ENCODE measurements around the gene ERLIN1. TPM values are rescaled to one million over a fixed set of nuclear protein-coding genes. Genes with fewer than 3 reads are reported as not detected.
"Not testable (repeated sequence)": the region's sequence is repeated elsewhere in the genome, so short reads cannot be mapped to it uniquely, and the experiment has no call there.

The ERLIN1 gene
- polyA plus RNA-seq, 4 donors = 6.5 to 88.5 (median 19.0) TPM

GRCh38 chr10:100125335-100125734 is 60.5 kb downstream of the ERLIN1 start:
- H3K36me3 ChIP-seq (ENCODE audit: control insufficient read depth in 3 of 3, insufficient read depth in 2 of 3, low read depth in 1 of 3, low read length in 3 of 3); H3K27ac ChIP-seq (ENCODE audit: low read depth in 1 of 3, low read length in 2 of 3); H3K4me1 ChIP-seq (ENCODE audit: control insufficient read depth in 3 of 3, insufficient read depth in 2 of 3, low read depth in 1 of 3, low read length in 2 of 3); H3K27me3 ChIP-seq (ENCODE audit: control insufficient read depth in 3 of 3, insufficient read depth in 3 of 3, low read length in 3 of 3); DNase-seq; H3K4me3 ChIP-seq (ENCODE audit: low read depth in 1 of 3, low read length in 3 of 3); FAIRE-seq; H3K9me3 ChIP-seq (ENCODE audit: control insufficient read depth in 2 of 2, insufficient read depth in 1 of 2, low read depth in 1 of 2, low read length in 1 of 2): not testable (repeated sequence)
- 75 to 90% (median 76%) methylated on average over 2 of the region's 2 CpGs for WGBS, 3 donors

GRCh38 chr10:100124097-100124496 is 61.7 kb downstream of the ERLIN1 start:
- WGBS, 3 donors = 82 to 87% (median 85%) methylated on average over 4 of the region's 4 CpGs
- H3K36me3 ChIP-seq (ENCODE audit: control insufficient read depth in 3 of 3, insufficient read depth in 2 of 3, low read depth in 1 of 3, low read length in 3 of 3) = no peaks in the 10 kb centered on the region
- H3K4me1 ChIP-seq (ENCODE audit: control insufficient read depth in 3 of 3, insufficient read depth in 2 of 3, low read depth in 1 of 3, low read length in 2 of 3) = no peaks in the 10 kb centered on the region
- H3K27ac ChIP-seq (ENCODE audit: low read depth in 1 of 3, low read length in 2 of 3) = no peak overlapping the region
- no peak overlapping the region for H3K4me3 ChIP-seq (ENCODE audit: low read depth in 1 of 3, low read length in 3 of 3)
- no peak for FAIRE-seq
- H3K27me3 ChIP-seq (ENCODE audit: control insufficient read depth in 3 of 3, insufficient read depth in 3 of 3, low read length in 3 of 3) = peaks cover 0 to 3% (median 0%) of the 10 kb centered on the region in 3 donors
- no peak for DNase-seq
- no peaks in the 10 kb centered on the region for H3K9me3 ChIP-seq (ENCODE audit: control insufficient read depth in 2 of 2, insufficient read depth in 1 of 2, low read depth in 1 of 2, low read length in 1 of 2)

GRCh38 chr10:100122780-100123179 is 63.0 kb downstream of the ERLIN1 start:
- no peaks in the 10 kb centered on the region for H3K9me3 ChIP-seq (ENCODE audit: control insufficient read depth in 2 of 2, insufficient read depth in 1 of 2, low read depth in 1 of 2, low read length in 1 of 2)
- FAIRE-seq = no peak

GRCh38 chr10:100120550-100120949 is 65.3 kb downstream of the ERLIN1 start:
- Histone ChIP-seq H3K4me3 (ENCODE audit: low read depth in 1 of 3, low read length in 3 of 3) (no peak overlapping the region), H3K27me3 (ENCODE audit: control insufficient read depth in 3 of 3, insufficient read depth in 3 of 3, low read length in 3 of 3) (peaks cover 0 to 3% (median 1%) of the 10 kb centered on the region in 3 donors), H3K4me1 (ENCODE audit: control insufficient read depth in 3 of 3, insufficient read depth in 2 of 3, low read depth in 1 of 3, low read length in 2 of 3) (no peaks in the 10 kb centered on the region), H3K9me3 (ENCODE audit: control insufficient read depth in 2 of 2, insufficient read depth in 1 of 2, low read depth in 1 of 2, low read length in 1 of 2) (no peaks in the 10 kb centered on the region), H3K36me3 (ENCODE audit: control insufficient read depth in 3 of 3, insufficient read depth in 2 of 3, low read depth in 1 of 3, low read length in 3 of 3) (no peaks in the 10 kb centered on the region), H3K27ac (ENCODE audit: low read depth in 1 of 3, low read length in 2 of 3) (no peak overlapping the region)
- 85 to 95% (median 91%) methylated on average over 2 of the region's 2 CpGs for WGBS, 3 donors
- DNase-seq = no peak
- no peak for FAIRE-seq

More at GRCh38 chr10:100122780-100123179, 63.0 kb downstream of the ERLIN1 start:
- Histone ChIP-seq H3K27ac (ENCODE audit: low read depth in 1 of 3, low read length in 2 of 3) (no peak overlapping the region), H3K4me3 (ENCODE audit: low read depth in 1 of 3, low read length in 3 of 3) (no peak overlapping the region), H3K36me3 (ENCODE audit: control insufficient read depth in 3 of 3, insufficient read depth in 2 of 3, low read depth in 1 of 3, low read length in 3 of 3) (no peaks in the 10 kb centered on the region), H3K4me1 (ENCODE audit: control insufficient read depth in 3 of 3, insufficient read depth in 2 of 3, low read depth in 1 of 3, low read length in 2 of 3) (no peaks in the 10 kb centered on the region), H3K27me3 (ENCODE audit: control insufficient read depth in 3 of 3, insufficient read depth in 3 of 3, low read length in 3 of 3) (peaks cover 0 to 3% (median 0%) of the 10 kb centered on the region in 3 donors)
- no peak for DNase-seq

- Histone ChIP-seq H3K27ac (ENCODE audit: low read depth in 1 of 3, low read length in 2 of 3) (no peak overlapping the region), H3K4me1 (ENCODE audit: control insufficient read depth in 3 of 3, insufficient read depth in 2 of 3, low read depth in 1 of 3, low read length in 2 of 3) (no peaks in the 10 kb centered on the region), H3K27me3 (ENCODE audit: control insufficient read depth in 3 of 3, insufficient read depth in 3 of 3, low read length in 3 of 3) (peaks cover 0 to 3% (median 1%) of the 10 kb centered on the region in 3 donors), H3K4me3 (ENCODE audit: low read depth in 1 of 3, low read length in 3 of 3) (no peak overlapping the region), H3K9me3 (ENCODE audit: control insufficient read depth in 2 of 2, insufficient read depth in 1 of 2, low read depth in 1 of 2, low read length in 1 of 2) (no peaks in the 10 kb centered on the region), H3K36me3 (ENCODE audit: control insufficient read depth in 3 of 3, insufficient read depth in 2 of 3, low read depth in 1 of 3, low read length in 3 of 3) (no peaks in the 10 kb centered on the region)
- FAIRE-seq (no peak), DNase-seq (no peak)
- WGBS, 3 donors = 86 to 89% (median 87%) methylated on average over 4 of the region's 4 CpGs
These were observed 66.1 kb downstream of the ERLIN1 start for GRCh38 chr10:100119726-100120125.

- Histone ChIP-seq H3K4me3 (ENCODE audit: low read depth in 1 of 3, low read length in 3 of 3) (no peak overlapping the region), H3K4me1 (ENCODE audit: control insufficient read depth in 3 of 3, insufficient read depth in 2 of 3, low read depth in 1 of 3, low read length in 2 of 3) (no peaks in the 10 kb centered on the region), H3K27ac (ENCODE audit: low read depth in 1 of 3, low read length in 2 of 3) (no peak overlapping the region), H3K36me3 (ENCODE audit: control insufficient read depth in 3 of 3, insufficient read depth in 2 of 3, low read depth in 1 of 3, low read length in 3 of 3) (no peaks in the 10 kb centered on the region), H3K9me3 (ENCODE audit: control insufficient read depth in 2 of 2, insufficient read depth in 1 of 2, low read depth in 1 of 2, low read length in 1 of 2) (no peaks in the 10 kb centered on the region), H3K27me3 (ENCODE audit: control insufficient read depth in 3 of 3, insufficient read depth in 3 of 3, low read length in 3 of 3) (peaks cover 0 to 1% (median 0%) of the 10 kb centered on the region in 3 donors)
- FAIRE-seq (no peak), DNase-seq (peak in 1 of 2 donors; percentile 21)
- WGBS, 3 donors = 24 to 39% (median 32%) methylated on average over 34 to 51 of the region's 51 CpGs
These were observed 70.7 kb downstream of the ERLIN1 start for GRCh38 chr10:100114976-100115770.

GRCh38 chr10:100114460-100114859 is 71.4 kb downstream of the ERLIN1 start:
- DNase-seq (no peak), FAIRE-seq (no peak)
- WGBS, 3 donors = 90 to 92% (median 91%) methylated on average over 13 of the region's 13 CpGs

GRCh38 chr10:100109670-100110069 is 76.2 kb downstream of the ERLIN1 start:
- Histone ChIP-seq H3K27me3 (ENCODE audit: control insufficient read depth in 3 of 3, insufficient read depth in 3 of 3, low read length in 3 of 3) (peaks cover 0 to 3% (median 0%) of the 10 kb centered on the region in 3 donors), H3K36me3 (ENCODE audit: control insufficient read depth in 3 of 3, insufficient read depth in 2 of 3, low read depth in 1 of 3, low read length in 3 of 3) (no peaks in the 10 kb centered on the region), H3K9me3 (ENCODE audit: control insufficient read depth in 2 of 2, insufficient read depth in 1 of 2, low read depth in 1 of 2, low read length in 1 of 2) (no peaks in the 10 kb centered on the region), H3K4me3 (ENCODE audit: low read depth in 1 of 3, low read length in 3 of 3) (no peak overlapping the region), H3K4me1 (ENCODE audit: control insufficient read depth in 3 of 3, insufficient read depth in 2 of 3, low read depth in 1 of 3, low read length in 2 of 3) (no peaks in the 10 kb centered on the region), H3K27ac (ENCODE audit: low read depth in 1 of 3, low read length in 2 of 3) (no peak overlapping the region)
- WGBS, 3 donors = 23 to 39% (median 34%) methylated on average over 3 of the region's 3 CpGs
- no peak for FAIRE-seq
- DNase-seq = no peak

More at GRCh38 chr10:100114460-100114859, 71.4 kb downstream of the ERLIN1 start:
- H3K4me3 ChIP-seq (ENCODE audit: low read depth in 1 of 3, low read length in 3 of 3) = no peak overlapping the region
- H3K36me3 ChIP-seq (ENCODE audit: control insufficient read depth in 3 of 3, insufficient read depth in 2 of 3, low read depth in 1 of 3, low read length in 3 of 3) = no peaks in the 10 kb centered on the region
- no peaks in the 10 kb centered on the region for H3K4me1 ChIP-seq (ENCODE audit: control insufficient read depth in 3 of 3, insufficient read depth in 2 of 3, low read depth in 1 of 3, low read length in 2 of 3)
- peaks cover 0 to 1% (median 0%) of the 10 kb centered on the region in 3 donors for H3K27me3 ChIP-seq (ENCODE audit: control insufficient read depth in 3 of 3, insufficient read depth in 3 of 3, low read length in 3 of 3)
- no peaks in the 10 kb centered on the region for H3K9me3 ChIP-seq (ENCODE audit: control insufficient read depth in 2 of 2, insufficient read depth in 1 of 2, low read depth in 1 of 2, low read length in 1 of 2)
- no peak overlapping the region for H3K27ac ChIP-seq (ENCODE audit: low read depth in 1 of 3, low read length in 2 of 3)
